HG03460 (cell line): ENCODE data around the gene GBX2.

Source experiments
- ATAC-seq: cut with Tn5 transposase; IDR thresholded peaks from one replicate; pipeline ENCODE4 v1.9.1; 2021; ENCODE audit not compliant: unreplicated experiment

Gene GBX2

GRCh38 chr2:236184701-236185100 lies 16.5 kb upstream of the GBX2 start:
- no peak for ATAC-seq

GRCh38 chr2:236180831-236181453 lies 12.8 kb upstream of the GBX2 start:
- ATAC-seq: no peak

GRCh38 chr2:236180076-236180816 lies 12.1 kb upstream of the GBX2 start:
- no peak for ATAC-seq

GRCh38 chr2:236179236-236180075 lies 11.3 kb upstream of the GBX2 start:
- no peak for ATAC-seq

- no peak for ATAC-seq
Measured at GRCh38 chr2:236178890-236179235, 10.7 kb upstream of the GBX2 start.

GRCh38 chr2:236177967-236178889 lies 10.0 kb upstream of the GBX2 start:
- no peak for ATAC-seq

- ATAC-seq: no peak
Measured at GRCh38 chr2:236177604-236177966, 9.4 kb upstream of the GBX2 start.

GRCh38 chr2:236176951-236177350 lies 8.8 kb upstream of the GBX2 start:
- no peak for ATAC-seq

GRCh38 chr2:236176417-236176816 lies 8.2 kb upstream of the GBX2 start:
- ATAC-seq: no peak

- no peak for ATAC-seq
Measured at GRCh38 chr2:236175548-236176150, 7.5 kb upstream of the GBX2 start.

GRCh38 chr2:236173729-236174607 lies 5.8 kb upstream of the GBX2 start:
- ATAC-seq: no peak

GRCh38 chr2:236173036-236173728 lies 5.0 kb upstream of the GBX2 start:
- no peak for ATAC-seq

GRCh38 chr2:236172255-236173035 lies 4.3 kb upstream of the GBX2 start:
- no peak for ATAC-seq

- ATAC-seq: no peak
Measured at GRCh38 chr2:236171680-236172254, 3.6 kb upstream of the GBX2 start.

- no peak for ATAC-seq
Measured at GRCh38 chr2:236171181-236171679, 3.0 kb upstream of the GBX2 start.

- no peak for ATAC-seq
Measured at GRCh38 chr2:236170590-236171165, 2.5 kb upstream of the GBX2 start.
